ENCODE measurements around the gene CACNG4.

Gene CACNG4

DNA sequence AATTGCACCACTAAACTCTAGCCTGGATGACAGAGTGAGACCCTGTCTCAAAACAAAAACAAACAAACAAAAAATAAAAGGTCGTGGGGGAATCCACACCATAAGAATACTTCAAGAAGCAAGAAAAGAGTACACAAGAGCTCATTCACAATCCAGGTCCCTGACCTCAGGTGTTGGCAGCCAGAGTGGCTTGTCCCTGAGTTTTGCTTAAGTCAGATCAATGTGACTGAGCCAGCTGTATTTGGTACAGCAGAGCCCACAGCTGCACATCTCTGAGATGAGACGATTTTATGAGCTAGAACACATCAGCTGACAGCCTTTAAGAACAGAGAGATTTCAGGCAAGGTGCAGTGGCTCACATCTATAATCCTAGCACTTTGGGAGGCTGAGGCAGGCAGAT, 102.2 kb downstream of the CACNG4 start:
- no peak for DNase-seq (ENCODE audit: low spot score)

DNA sequence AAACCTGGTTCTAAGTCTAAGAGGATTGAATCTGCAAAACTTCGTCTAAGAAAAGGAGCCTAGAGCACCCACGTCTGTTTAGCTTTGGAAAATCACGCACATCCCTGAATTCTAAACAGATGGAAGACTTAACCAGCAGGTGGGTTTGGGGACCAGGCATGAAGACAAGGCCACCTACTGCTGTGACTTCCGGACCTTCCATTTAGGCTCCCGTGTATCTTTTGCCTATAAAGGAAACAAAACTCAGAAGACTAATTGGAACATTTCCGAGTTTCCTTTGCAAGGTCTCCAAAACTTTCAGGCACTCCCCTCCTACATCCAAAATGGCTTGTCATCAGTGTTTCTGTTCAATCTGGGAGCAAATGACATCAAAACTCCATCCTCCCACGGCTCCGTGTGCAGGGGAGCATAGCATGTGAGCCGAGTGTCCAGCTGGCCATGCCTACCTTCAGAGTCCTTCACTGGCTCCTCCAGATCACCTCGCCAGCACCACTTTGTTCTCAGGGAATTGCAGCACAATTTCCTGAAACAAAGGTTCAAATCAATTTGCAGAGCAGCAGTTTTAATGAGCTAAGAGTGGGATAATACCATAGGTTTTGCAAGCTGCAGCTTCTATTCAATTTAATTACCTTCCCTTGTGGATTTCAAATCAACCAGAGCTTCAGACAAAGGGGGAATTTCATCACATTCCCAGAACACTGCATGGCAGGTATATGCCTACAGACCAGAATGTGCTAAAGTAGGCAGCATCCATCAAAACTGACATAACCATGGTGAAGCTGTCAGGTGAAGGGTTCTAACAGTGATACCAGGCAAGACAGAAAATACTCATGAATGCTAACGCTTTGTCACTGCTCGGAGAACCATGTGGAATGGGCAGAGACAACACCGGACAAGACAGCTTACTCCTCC, 103.3 kb downstream of the CACNG4 start:
- DNase-seq (ENCODE audit: low spot score) = no peak

DNA sequence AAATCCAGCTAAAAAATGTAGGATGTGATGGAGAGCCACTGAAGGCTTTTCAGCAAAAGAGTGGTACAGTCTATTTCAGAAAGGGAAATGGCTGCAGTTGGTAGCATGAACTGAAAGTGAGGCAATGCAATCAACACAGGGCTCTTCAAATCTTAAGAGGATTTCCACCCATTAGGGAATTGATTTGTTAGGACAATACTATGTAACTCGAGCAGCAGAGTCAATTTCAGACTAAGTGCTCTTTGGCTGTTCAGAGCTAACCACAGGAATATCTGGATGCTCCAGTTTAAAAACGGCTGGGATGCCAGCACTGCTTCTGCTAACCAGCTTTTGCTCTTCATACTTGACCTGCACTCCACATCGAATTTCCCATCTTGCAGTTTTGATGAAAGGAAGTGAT, 104.5 kb downstream of the CACNG4 start:
- DNase-seq (ENCODE audit: low spot score) = no peak

DNA sequence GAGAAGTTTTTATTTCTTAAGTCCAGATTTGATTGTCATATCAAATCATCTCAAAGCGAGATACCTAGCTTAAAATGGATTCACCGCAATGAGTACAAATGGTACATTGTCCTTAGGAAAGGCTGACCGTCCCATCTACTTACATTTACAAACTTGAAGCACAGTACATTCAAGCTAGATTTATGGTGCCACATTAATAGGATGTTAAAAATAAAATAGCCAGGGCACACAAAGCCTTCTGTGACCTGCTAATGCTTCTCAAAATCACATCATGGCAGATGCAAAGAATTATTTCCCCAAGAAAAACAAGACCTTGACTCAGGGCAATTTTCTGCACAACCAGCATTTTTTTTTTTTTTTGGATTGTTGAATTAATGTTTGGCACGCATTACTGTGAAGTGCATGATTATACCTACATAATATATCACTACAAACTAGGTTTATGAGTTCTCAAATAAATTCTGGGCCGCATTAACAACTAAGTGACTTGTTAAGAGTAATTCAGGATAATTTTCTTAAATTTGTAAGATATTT, 105.2 kb downstream of the CACNG4 start:
- no peak for DNase-seq (ENCODE audit: low spot score)

DNA sequence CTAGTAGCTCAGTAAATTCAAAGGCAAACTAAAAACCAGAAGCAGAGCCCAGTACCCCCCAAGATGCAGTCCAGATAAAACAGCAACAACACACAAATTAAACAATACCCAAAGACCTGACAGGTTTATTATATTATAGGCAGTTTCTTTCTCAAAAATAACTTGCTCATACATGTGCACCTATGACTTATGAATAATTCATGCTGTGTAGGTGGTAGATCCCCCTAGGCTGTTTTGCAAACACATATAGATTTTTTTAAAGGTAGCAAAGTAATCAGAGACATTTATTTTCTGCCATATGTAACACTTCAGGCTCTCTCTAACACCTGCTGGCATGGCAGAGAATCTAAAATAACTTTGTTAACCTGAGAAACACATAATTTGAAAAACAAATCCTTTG, 107.1 kb downstream of the CACNG4 start:
- no peak for DNase-seq (ENCODE audit: low spot score)

DNA sequence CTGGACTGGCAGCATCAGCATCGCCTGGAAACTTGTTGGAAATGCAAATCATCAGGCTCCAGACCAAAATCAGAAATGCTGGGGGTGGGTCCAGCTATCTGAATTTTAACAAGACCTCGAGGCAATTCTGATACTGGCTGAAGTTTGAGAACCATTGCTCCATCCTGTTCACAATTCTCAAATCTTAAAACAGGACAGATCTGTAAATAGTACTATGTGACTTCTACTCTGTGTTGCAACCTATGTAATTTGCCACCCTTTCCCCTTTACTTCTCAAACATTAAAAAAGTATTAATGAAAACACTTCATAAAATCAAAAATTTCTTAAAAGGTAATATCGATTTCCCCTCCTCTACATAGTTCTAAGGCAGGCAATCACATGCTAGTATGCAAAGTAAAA, 108.4 kb downstream of the CACNG4 start:
- no peak for DNase-seq (ENCODE audit: low spot score)

DNA sequence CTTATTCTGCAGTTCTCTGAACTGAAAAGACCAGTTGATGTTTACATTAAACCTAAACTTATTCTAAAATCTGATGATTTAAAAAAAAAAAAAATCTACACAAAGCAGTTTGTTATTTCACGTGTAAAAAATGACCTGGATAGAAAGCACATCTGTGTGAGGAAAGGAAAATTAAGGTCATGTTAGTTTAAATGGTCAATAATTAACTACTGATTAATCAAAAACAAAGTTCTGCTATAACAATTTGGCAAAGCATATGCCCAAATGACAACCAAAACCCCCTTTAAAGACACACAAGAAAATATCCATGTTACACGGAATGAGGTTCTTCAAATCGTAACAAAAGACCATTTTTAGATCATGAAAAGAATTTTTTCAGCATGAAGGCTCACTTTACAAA, 110.3 kb downstream of the CACNG4 start:
- no peak for DNase-seq (ENCODE audit: low spot score)

DNA sequence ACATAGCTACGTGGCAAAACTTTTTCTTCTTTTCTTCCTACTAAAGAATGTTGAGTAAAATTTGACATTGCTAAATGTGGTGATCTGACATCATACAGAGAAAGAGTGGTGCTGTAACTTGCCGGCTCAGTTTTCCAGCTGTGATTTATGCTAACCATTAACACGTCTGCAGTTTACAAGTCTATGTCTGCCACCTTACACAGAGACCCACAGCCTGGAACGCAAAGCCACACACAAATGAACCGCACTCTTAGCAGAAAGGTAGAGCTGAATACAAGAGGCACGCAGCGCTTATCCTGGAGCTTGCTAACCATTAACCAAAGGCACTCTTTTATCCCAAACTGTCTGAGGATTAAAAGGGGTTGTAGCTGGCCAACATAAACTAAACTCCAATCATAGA, 111.8 kb downstream of the CACNG4 start:
- no peak for DNase-seq (ENCODE audit: low spot score)

DNA sequence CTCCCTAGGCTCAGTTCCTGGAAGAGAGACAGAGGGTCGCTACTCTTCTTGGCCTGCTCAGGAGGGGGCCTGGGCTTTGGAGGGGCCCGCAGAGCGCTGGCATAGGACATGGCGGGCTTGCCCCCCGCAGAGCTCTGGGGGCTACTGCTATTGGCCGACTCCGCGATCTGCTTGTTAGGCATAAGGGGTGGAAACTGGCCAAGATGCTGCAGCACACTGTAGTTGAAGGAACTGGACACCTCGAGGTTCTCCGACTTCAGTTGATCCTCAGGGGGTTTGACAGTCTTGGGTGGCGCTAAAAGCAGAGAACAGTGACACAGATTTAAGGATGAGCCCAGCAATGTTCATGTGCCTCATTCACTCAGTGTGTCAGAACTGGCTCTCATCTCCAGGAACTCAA, 113.8 kb downstream of the CACNG4 start:
- DNase-seq (ENCODE audit: low spot score) = no peak

DNA sequence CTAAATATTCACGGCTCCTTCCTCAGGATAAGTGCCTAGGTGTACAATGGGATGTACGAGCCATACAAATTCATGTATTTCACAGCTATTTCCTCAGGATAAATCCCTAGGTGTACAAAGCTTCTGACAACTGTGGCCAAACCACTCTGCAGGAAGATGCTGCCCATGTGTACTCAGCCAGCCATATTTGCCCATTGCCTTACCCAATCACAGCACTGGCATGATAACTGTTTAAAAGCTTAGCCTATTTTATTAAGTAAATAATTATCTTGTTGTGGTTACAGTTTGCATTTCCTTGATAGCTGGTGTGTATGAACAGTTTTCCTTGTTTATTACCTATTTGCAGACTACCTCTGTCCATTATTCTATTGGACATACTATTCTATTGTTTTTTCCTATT, 115.0 kb downstream of the CACNG4 start:
- no peak for DNase-seq (ENCODE audit: low spot score)

DNA sequence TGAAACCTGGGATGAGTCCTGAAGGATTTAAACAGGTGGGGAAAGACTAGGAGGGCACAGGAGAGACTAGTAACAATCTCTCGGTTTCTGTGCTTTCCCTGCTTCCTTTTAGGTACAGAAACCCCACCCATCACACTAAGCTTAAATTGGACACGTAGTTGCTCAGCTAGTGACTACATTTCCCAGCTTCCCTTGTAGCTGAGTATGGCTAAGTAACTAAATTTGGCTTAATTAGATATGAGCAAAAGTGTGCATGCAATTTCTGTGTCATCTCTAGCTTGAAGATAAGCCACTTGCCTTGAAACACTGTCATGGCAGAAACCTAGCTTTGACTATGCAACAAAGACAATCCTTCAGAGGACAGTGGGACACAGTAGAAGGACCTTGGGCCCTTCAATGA, 116.3 kb downstream of the CACNG4 start:
- no peak for DNase-seq (ENCODE audit: low spot score)

DNA sequence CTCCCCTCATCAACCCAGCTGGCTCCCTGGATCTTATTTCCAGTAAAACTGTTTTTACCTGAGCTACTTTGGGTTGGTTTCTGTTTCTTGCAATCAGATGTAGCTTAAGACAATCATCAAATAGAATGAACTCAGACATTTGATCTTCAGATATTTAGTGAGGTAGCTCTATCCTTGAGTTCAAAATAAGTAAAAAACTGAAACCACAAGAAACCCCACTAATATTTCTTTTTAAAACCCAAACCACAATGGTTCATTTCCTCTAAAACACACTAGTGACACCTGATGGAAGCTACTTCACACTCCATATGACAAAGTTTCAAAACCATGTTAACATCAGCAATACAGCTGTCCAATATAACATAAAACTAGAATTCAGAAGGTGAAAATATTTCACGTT, 117.6 kb downstream of the CACNG4 start:
- no peak for DNase-seq (ENCODE audit: low spot score)

Data from cerebellar cortex (tissue), 1 donor.